ENCODE data around the gene RHEB. TPM values are rescaled to one million over a fixed set of nuclear protein-coding genes. Genes with fewer than 3 reads are reported as not detected.

Gene RHEB
- total and polyA plus RNA-seq, 7 donors: 98.0 to 248 (median 167) TPM

- no peak for DNase-seq
- H3K4me1 ChIP-seq: no peaks in the 10 kb centered on the region
Observed at GRCh38 chr7:151436446-151437158, 83.1 kb downstream of the RHEB start.

GRCh38 chr7:151435971-151436370 lies 83.7 kb downstream of the RHEB start:
- WGBS, 3 donors: 91 to 94% (median 91%) methylated on average over 15 of the region's 15 CpGs
- Histone ChIP-seq H3K4me1 (no peaks in the 10 kb centered on the region), H3K4me3 (no peak overlapping the region), H3K27ac (no peak overlapping the region), H3K27me3 (ENCODE audit: insufficient read depth in 3 of 3, low read length in 2 of 3) (peaks cover 0 to 22% (median 15%) of the 10 kb centered on the region in 3 donors), H3K9me3 (no peaks in the 10 kb centered on the region), H3K36me3 (ENCODE audit: insufficient read depth in 1 of 2, low read depth in 1 of 2) (no peaks in the 10 kb centered on the region)
- ATAC-seq (no peak), DNase-seq (no peak)
- intact Hi-C loops (cut with DNase I): no loop called here
- no peak for TF ChIP-seq CTCF (IDR thresholded peaks at IDR 0.05)

More at GRCh38 chr7:151436446-151437158, 83.1 kb downstream of the RHEB start:
- no peak for TF ChIP-seq CTCF (IDR thresholded peaks at IDR 0.05)
- H3K9me3 ChIP-seq: no peaks in the 10 kb centered on the region
- no peak overlapping the region for H3K4me3 ChIP-seq
- intact Hi-C loops (cut with DNase I): no loop called here
- no peaks in the 10 kb centered on the region for H3K36me3 ChIP-seq (ENCODE audit: insufficient read depth in 1 of 2, low read depth in 1 of 2)
- no peak for ATAC-seq
- H3K27me3 ChIP-seq (ENCODE audit: insufficient read depth in 3 of 3, low read length in 2 of 3): peaks cover 0 to 19% (median 15%) of the 10 kb centered on the region in 3 donors
- 75 to 84% (median 78%) methylated on average over 9 of the region's 9 CpGs for WGBS, 3 donors
- no peak overlapping the region for H3K27ac ChIP-seq

- Histone ChIP-seq H3K4me3 (no peak overlapping the region), H3K36me3 (ENCODE audit: insufficient read depth in 1 of 2, low read depth in 1 of 2) (no peaks in the 10 kb centered on the region), H3K27me3 (ENCODE audit: insufficient read depth in 3 of 3, low read length in 2 of 3) (peaks cover 0 to 20% (median 15%) of the 10 kb centered on the region in 3 donors), H3K27ac (no peak overlapping the region), H3K4me1 (no peaks in the 10 kb centered on the region), H3K9me3 (no peaks in the 10 kb centered on the region)
- 76 to 88% (median 77%) methylated on average over 20 of the region's 20 CpGs for WGBS, 3 donors
- TF ChIP-seq CTCF (IDR thresholded peaks at IDR 0.05): no peak
- ATAC-seq (no peak), DNase-seq (no peak)
- intact Hi-C loops (cut with DNase I): no loop called here
Observed at GRCh38 chr7:151435103-151435916, 84.4 kb downstream of the RHEB start.

GRCh38 chr7:151434549-151434948 lies 85.1 kb downstream of the RHEB start:
- Histone ChIP-seq H3K4me3 (no peak overlapping the region), H3K36me3 (ENCODE audit: insufficient read depth in 1 of 2, low read depth in 1 of 2) (no peaks in the 10 kb centered on the region), H3K4me1 (no peaks in the 10 kb centered on the region), H3K27ac (no peak overlapping the region), H3K27me3 (ENCODE audit: insufficient read depth in 3 of 3, low read length in 2 of 3) (peaks cover 0 to 19% (median 11%) of the 10 kb centered on the region in 3 donors), H3K9me3 (no peaks in the 10 kb centered on the region)
- intact Hi-C loops (cut with DNase I): loop anchor here in 1 of 2 donors (5.0 kb wide), 1 partner anchor 57 kb away; no protein-coding TSS in a partner anchor
- 88 to 93% (median 91%) methylated on average over 4 of the region's 4 CpGs for WGBS, 3 donors
- ATAC-seq: no peak
- no peak for DNase-seq
- no peak for TF ChIP-seq CTCF (IDR thresholded peaks at IDR 0.05)
